Smooth muscle cell (in vitro differentiated cells): Measurements from ENCODE around the gene COL5A1. TPM values are rescaled to one million over a fixed set of nuclear protein-coding genes. Genes with fewer than 3 reads are reported as not detected.
A peak's percentile ranks its signal among the peaks of the same experiment; 100 is the strongest.

Source experiments
- DNase-seq: peaks from one replicate; lab custom pipeline; 2025; ENCODE audit not compliant: unreplicated experiment; lab: John Stamatoyannopoulos, UW
- H2AFZ ChIP-seq: fragments of 200-600 bp; sonication (generic); 2 replicates; pipeline ENCODE4 v1.6.0; 2016; ENCODE audit warnings: antibody characterized with exemption, low read depth, mild to moderate bottlenecking
- H3F3A ChIP-seq: fragments of 200-600 bp; sonication (generic); 2 replicates; pipeline ENCODE4 v1.6.0; 2017; ENCODE audit warnings: antibody characterized with exemption, low read depth
- H3K27ac ChIP-seq: fragments of 200-600 bp; sonication (generic); 2 replicates; pipeline ENCODE4 v1.5.1; 2016; ENCODE audit warnings: low read depth, mild to moderate bottlenecking
- H3K27me3 ChIP-seq: fragments of 200-600 bp; sonication (generic); 2 replicates; pipeline ENCODE4 v1.6.1; 2016; ENCODE audit warnings: low read depth, mild to moderate bottlenecking
- H3K36me3 ChIP-seq: fragments of 200-600 bp; sonication (generic); 2 replicates; pipeline ENCODE4 v1.5.1; 2016; ENCODE audit warnings: low read depth
- H3K4me1 ChIP-seq: fragments of 200-600 bp; sonication (generic); 2 replicates; pipeline ENCODE4 v1.5.1; 2016; ENCODE audit warnings: low read depth
- H3K4me2 ChIP-seq: fragments of 200-600 bp; sonication (generic); 2 replicates; pipeline ENCODE4 v1.6.0; 2016; ENCODE audit warnings: mild to moderate bottlenecking
- H3K4me3 ChIP-seq: fragments of 200-600 bp; sonication (generic); 2 replicates; pipeline ENCODE4 v1.5.1; 2016; ENCODE audit warnings: mild to moderate bottlenecking
- H3K79me2 ChIP-seq: fragments of 200-600 bp; sonication (generic); 2 replicates; pipeline ENCODE4 v1.6.0; 2016; ENCODE audit warnings: low read depth, mild to moderate bottlenecking
- H3K9ac ChIP-seq: fragments of 200-600 bp; sonication (generic); 2 replicates; pipeline ENCODE4 v1.6.0; 2016; ENCODE audit warnings: low read depth
- H3K9me3 ChIP-seq: fragments of 200-600 bp; sonication (generic); replicated peaks from 2 replicates; pipeline ENCODE4 v1.5.1; 2016; ENCODE audit warnings: low read depth
- H4K20me1 ChIP-seq: fragments of 200-600 bp; sonication (generic); 2 replicates; pipeline ENCODE4 v1.6.0; 2016; ENCODE audit warnings: low read depth
- CTCF ChIP-seq: fragments of 200-600 bp; sonication (generic); IDR thresholded peaks from 2 replicates; pipeline ENCODE4 v1.5.1; 2017; ENCODE audit warnings: borderline replicate concordance, mild to moderate bottlenecking, antibody characterized with exemption; ENCODE audit not compliant: insufficient read depth, poor library complexity, severe bottlenecking
- WGBS: methylation state at CpG from one replicate; pipeline ENCODE4 v1.1.7; 2016; ENCODE audit warnings: low lambda C conversion rate; 5-methylcytosine and 5-hydroxymethylcytosine counted together
- polyA plus RNA-seq: library from polyadenylated mRNA; unstranded; fragments of >200 nt; fragmentation: Nextera tagmentation; extraction: Ambion mirVana; gene quantifications from 2 replicates; pipeline ENCODE4 v1.2.1, GENCODE V29; 2016
- total RNA-seq: library from RNA; depleted of rRNA; stranded (reverse); fragments of >200 nt; gene quantifications from 2 replicates; pipeline ENCODE4 v1.2.3, GENCODE V29; 2014

The COL5A1 gene
- total and polyA plus RNA-seq, 2 experiments from 2014 or later: 1,084 to 1,443 TPM

GRCh38 chr9:134662143-134662876, 20.7 kb downstream of the COL5A1 start:
- Histone ChIP-seq H3K9me3 (no peaks in the 10 kb centered on the region), H3K79me2 (peaks cover 98% of the 10 kb centered on the region), H3K27ac (peak overlapping the region; percentile 96), H3K4me3 (no peak overlapping the region), H3K36me3 (no peaks in the 10 kb centered on the region), H3K4me2 (peak overlapping the region; percentile 80), H4K20me1 (peaks cover 99% of the 10 kb centered on the region), H2AFZ (no peak overlapping the region), H3F3A (peaks cover 87% of the 10 kb centered on the region), H3K27me3 (no peaks in the 10 kb centered on the region), H3K9ac (peak overlapping the region; percentile 50), H3K4me1 (peaks cover 13% of the 10 kb centered on the region)
- peak; percentile 53 for DNase-seq
- 8% methylated on average over 17 of the region's 17 CpGs for WGBS
- no peak for TF ChIP-seq CTCF

- Histone ChIP-seq H3K4me1 (peaks cover 9% of the 10 kb centered on the region), H4K20me1 (peaks cover 100% of the 10 kb centered on the region)
- 63% methylated on average over 10 of the region's 10 CpGs for WGBS
Observed at GRCh38 chr9:134663084-134663483, 21.5 kb downstream of the COL5A1 start.

GRCh38 chr9:134663753-134664415, 22.3 kb downstream of the COL5A1 start:
- 66% methylated on average over 9 of the region's 9 CpGs for WGBS
- H3K9ac ChIP-seq: no peak overlapping the region

More at GRCh38 chr9:134663084-134663483, 21.5 kb downstream of the COL5A1 start:
- H3K4me2 ChIP-seq: peak overlapping the region; percentile 80
- H3K27me3 ChIP-seq: no peaks in the 10 kb centered on the region
- H3K4me3 ChIP-seq: no peak overlapping the region
- no peaks in the 10 kb centered on the region for H3K9me3 ChIP-seq
- TF ChIP-seq CTCF: no peak
- H3K9ac ChIP-seq: peak overlapping the region; percentile 50
- no peak for DNase-seq
- H3K79me2 ChIP-seq: peaks cover 100% of the 10 kb centered on the region
- H2AFZ ChIP-seq: no peak overlapping the region
- peaks cover 89% of the 10 kb centered on the region for H3F3A ChIP-seq
- no peaks in the 10 kb centered on the region for H3K36me3 ChIP-seq
- peak overlapping the region; percentile 96 for H3K27ac ChIP-seq

More at GRCh38 chr9:134663753-134664415, 22.3 kb downstream of the COL5A1 start:
- no peaks in the 10 kb centered on the region for H3K36me3 ChIP-seq
- peaks cover 100% of the 10 kb centered on the region for H3K79me2 ChIP-seq
- peak overlapping the region; percentile 96 for H3K27ac ChIP-seq
- H3K4me2 ChIP-seq: peak overlapping the region; percentile 80
- no peak overlapping the region for H3K4me3 ChIP-seq
- no peaks in the 10 kb centered on the region for H3K9me3 ChIP-seq
- DNase-seq: no peak
- H4K20me1 ChIP-seq: peaks cover 100% of the 10 kb centered on the region
- H3F3A ChIP-seq: peaks cover 89% of the 10 kb centered on the region
- peaks cover under 1% of the 10 kb centered on the region for H3K4me1 ChIP-seq
- no peak overlapping the region for H2AFZ ChIP-seq
- peak; percentile 41 for TF ChIP-seq CTCF
- no peaks in the 10 kb centered on the region for H3K27me3 ChIP-seq
